Nephron (organoid): Measurements from ENCODE around the gene ZNF747.

Source experiments
- H3K27ac Mint-ChIP-seq, 3 experiments: 2 replicates each; pipeline ENCODE4 v1.8.0; 2020; ENCODE audit warnings: mixed read lengths in 3 of 3, mild to moderate bottlenecking in 2 of 3, moderate library complexity in 1 of 3
- H3K27me3 Mint-ChIP-seq: 2 replicates; pipeline ENCODE4 v1.8.0; 2021; ENCODE audit warnings: low read depth, mild to moderate bottlenecking, moderate library complexity, mixed read lengths
- H3K36me3 Mint-ChIP-seq: 2 replicates; pipeline ENCODE4 v1.8.0; 2020; ENCODE audit warnings: low read depth, mixed read lengths
- H3K4me1 Mint-ChIP-seq: 2 replicates; pipeline ENCODE4 v1.8.0; 2020; ENCODE audit warnings: mixed read lengths
- H3K4me3 Mint-ChIP-seq, 3 experiments: 2 replicates each; pipeline ENCODE4 v1.8.0; 2020; ENCODE audit warnings: mild to moderate bottlenecking in 3 of 3, mixed read lengths in 3 of 3, moderate library complexity in 2 of 3
- H3K9me3 Mint-ChIP-seq: 2 replicates; pipeline ENCODE4 v1.8.0; 2020; ENCODE audit warnings: mixed read lengths
- CTCF ChIP-seq, 3 experiments: fragments of 200-600 bp; sonication (generic); IDR thresholded peaks; one replicate each; pipeline ENCODE4 v1.5.0; 2021; ENCODE audit warnings: antibody characterized with exemption in 3 of 3; ENCODE audit not compliant: unreplicated experiment in 3 of 3

Gene ZNF747

GRCh38 chr16:30485818-30486436 lies 48.7 kb downstream of the ZNF747 start:
- Mint-ChIP-seq H3K4me1 (no peaks in the 10 kb centered on the region), H3K27me3 (peaks cover 9% of the 10 kb centered on the region), H3K36me3 (no peaks in the 10 kb centered on the region), H3K4me3 (no peak overlapping the region), H3K9me3 (no peaks in the 10 kb centered on the region), H3K27ac (no peak overlapping the region)
- TF ChIP-seq CTCF (IDR thresholded peaks at IDR 0.05; ENCODE audit: unreplicated experiment in 3 of 3) = no peak

DNA sequence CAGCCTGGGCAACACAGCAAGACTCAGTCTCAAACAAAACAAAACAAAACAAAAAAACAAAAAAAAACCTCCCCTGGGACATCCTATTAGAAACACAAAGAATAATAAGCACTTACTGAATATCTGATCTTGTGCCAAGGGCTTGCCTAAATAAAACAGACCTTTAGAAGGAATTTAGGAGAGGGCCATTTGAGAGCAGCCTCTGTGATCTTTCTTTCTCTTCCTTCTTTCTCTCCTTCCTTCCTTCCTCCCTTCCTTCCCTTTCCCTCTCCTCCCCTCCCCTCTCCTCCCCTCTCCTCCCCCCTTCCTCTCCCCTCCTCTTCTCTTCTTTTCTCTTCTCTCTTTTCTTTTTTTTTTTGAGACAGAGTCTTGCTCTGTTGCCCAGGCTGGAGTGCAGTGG lies 49.8 kb downstream of the ZNF747 start:
- no peaks in the 10 kb centered on the region for H3K36me3 Mint-ChIP-seq
- no peak for TF ChIP-seq CTCF (IDR thresholded peaks at IDR 0.05; ENCODE audit: unreplicated experiment in 3 of 3)
- H3K4me1 Mint-ChIP-seq = no peaks in the 10 kb centered on the region
- H3K4me3 Mint-ChIP-seq = no peak overlapping the region
- H3K27ac Mint-ChIP-seq = no peak overlapping the region
- H3K9me3 Mint-ChIP-seq = no peaks in the 10 kb centered on the region
- peaks cover 12% of the 10 kb centered on the region for H3K27me3 Mint-ChIP-seq

DNA sequence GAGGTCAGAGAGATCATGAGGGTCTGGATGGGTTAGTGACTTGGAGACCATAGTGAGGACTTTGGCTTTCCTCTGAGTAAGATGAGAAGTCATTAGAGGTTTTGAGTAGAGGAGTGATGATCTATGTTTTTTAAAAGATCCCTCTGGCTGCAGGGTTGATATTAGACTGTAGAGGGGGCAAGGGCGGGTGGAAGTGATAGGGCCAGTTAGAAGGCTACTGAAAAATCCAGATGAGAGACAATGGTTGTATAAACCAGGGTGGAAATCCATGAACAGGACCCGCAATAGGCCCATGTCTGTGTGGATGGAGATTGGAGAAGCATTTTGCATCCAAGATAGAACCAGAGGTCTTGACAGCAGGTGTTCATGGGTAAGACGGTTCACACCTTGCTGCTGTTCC lies 52.3 kb downstream of the ZNF747 start:
- H3K4me3 Mint-ChIP-seq = no peak overlapping the region
- H3K27ac Mint-ChIP-seq = no peak overlapping the region
- H3K4me1 Mint-ChIP-seq = no peaks in the 10 kb centered on the region
- H3K27me3 Mint-ChIP-seq = peaks cover 12% of the 10 kb centered on the region
- no peaks in the 10 kb centered on the region for H3K9me3 Mint-ChIP-seq
- no peaks in the 10 kb centered on the region for H3K36me3 Mint-ChIP-seq
- TF ChIP-seq CTCF (IDR thresholded peaks at IDR 0.05; ENCODE audit: unreplicated experiment in 3 of 3) = no peak

GRCh38 chr16:30481381-30481780 lies 53.3 kb downstream of the ZNF747 start:
- TF ChIP-seq CTCF (IDR thresholded peaks at IDR 0.05; ENCODE audit: unreplicated experiment in 3 of 3) = no peak
- Mint-ChIP-seq H3K36me3 (no peaks in the 10 kb centered on the region), H3K4me3 (no peak overlapping the region), H3K27me3 (peaks cover 12% of the 10 kb centered on the region), H3K4me1 (no peaks in the 10 kb centered on the region), H3K27ac (no peak overlapping the region), H3K9me3 (no peaks in the 10 kb centered on the region)
